ENCODE results near the gene UBE2D2. TPM values are rescaled to one million over a fixed set of nuclear protein-coding genes. Genes with fewer than 3 reads are reported as not detected.
A peak's percentile ranks its signal among the peaks of the same experiment; 100 is the strongest.

The UBE2D2 gene
- total and polyA plus RNA-seq, 2 of the 13 experiments (the other 11 are each of a cell fraction or from before 2014, with no cell fraction given) = 79.1 to 109 TPM

DNA sequence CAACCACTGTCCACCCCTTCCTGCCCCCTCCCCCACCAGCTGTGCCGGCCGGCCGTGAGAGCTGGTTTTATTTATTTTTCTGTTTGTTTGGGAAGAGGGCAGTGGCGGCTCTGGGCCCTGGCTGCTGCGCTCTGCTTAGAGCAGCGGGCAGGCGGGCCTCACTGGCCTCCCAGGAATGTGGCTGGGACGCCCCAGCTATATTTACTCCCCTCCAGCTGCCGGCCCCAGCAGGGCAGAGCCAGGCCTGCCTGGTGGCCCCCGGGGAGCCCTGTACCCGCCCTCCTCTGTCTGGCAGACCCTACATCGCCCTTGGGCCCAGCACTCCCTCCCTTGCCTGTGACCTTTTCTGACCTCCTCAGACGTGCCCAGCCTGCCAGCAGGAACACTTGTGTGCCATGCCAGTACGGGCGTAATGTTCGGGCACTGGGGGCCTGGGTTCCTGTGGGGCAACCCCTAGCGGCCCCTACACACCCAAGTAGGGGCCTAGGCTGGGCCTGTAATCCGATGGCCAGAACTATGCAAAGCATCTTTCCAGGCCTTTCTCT, 94.7 kb downstream of the UBE2D2 start (continued):
- TF ChIP-seq, protein P1, sequence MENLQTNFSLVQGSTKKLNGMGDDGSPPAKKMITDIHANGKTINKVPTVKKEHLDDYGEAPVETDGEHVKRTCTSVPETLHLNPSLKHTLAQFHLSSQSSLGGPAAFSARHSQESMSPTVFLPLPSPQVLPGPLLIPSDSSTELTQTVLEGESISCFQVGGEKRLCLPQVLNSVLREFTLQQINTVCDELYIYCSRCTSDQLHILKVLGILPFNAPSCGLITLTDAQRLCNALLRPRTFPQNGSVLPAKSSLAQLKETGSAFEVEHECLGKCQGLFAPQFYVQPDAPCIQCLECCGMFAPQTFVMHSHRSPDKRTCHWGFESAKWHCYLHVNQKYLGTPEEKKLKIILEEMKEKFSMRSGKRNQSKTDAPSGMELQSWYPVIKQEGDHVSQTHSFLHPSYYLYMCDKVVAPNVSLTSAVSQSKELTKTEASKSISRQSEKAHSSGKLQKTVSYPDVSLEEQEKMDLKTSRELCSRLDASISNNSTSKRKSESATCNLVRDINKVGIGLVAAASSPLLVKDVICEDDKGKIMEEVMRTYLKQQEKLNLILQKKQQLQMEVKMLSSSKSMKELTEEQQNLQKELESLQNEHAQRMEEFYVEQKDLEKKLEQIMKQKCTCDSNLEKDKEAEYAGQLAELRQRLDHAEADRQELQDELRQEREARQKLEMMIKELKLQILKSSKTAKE (CRISPR knock-in tag; IDR thresholded peaks at IDR 0.05; ENCODE audit: borderline replicate concordance) = no peak; the same call in 1 of the 2 replicates
- TF ChIP-seq ZNF205 (CRISPR knock-in tag; IDR thresholded peaks at IDR 0.05) (no peak), ZBTB10 (CRISPR knock-in tag; IDR thresholded peaks at IDR 0.05; ENCODE audit: borderline replicate concordance) (peak; percentile 78; the same call in 1 of the 2 replicates), TOE1 (CRISPR knock-in tag; IDR thresholded peaks at IDR 0.05) (no peak), ZNF382 (CRISPR knock-in tag; IDR thresholded peaks at IDR 0.05; ENCODE audit: borderline replicate concordance) (no peak), RARG (CRISPR knock-in tag; IDR thresholded peaks at IDR 0.05; ENCODE audit: low read depth) (no peak), ZNF550 (CRISPR knock-in tag; IDR thresholded peaks at IDR 0.05; ENCODE audit: borderline replicate concordance) (no peak), HNF4G (IDR thresholded peaks at IDR 0.05; ENCODE audit: borderline replicate concordance, low read depth, low read length) (no peak), HNF4G (CRISPR knock-in tag; IDR thresholded peaks at IDR 0.05; ENCODE audit: borderline replicate concordance, low read depth) (no peak), JUNB (CRISPR knock-in tag; IDR thresholded peaks at IDR 0.05; ENCODE audit: borderline replicate concordance) (no peak), ZFP90 (CRISPR knock-in tag; IDR thresholded peaks at IDR 0.05; ENCODE audit: borderline replicate concordance) (no peak), MED13 (CRISPR knock-in tag; IDR thresholded peaks at IDR 0.05) (no peak), ZNF292 (CRISPR knock-in tag; IDR thresholded peaks at IDR 0.05; ENCODE audit: borderline replicate concordance, low read depth) (no peak), TBP (CRISPR knock-in tag; IDR thresholded peaks at IDR 0.05) (no peak), MBNL3 (CRISPR knock-in tag; conservative IDR thresholded peaks at IDR 0.05) (no peak), ZNF790 (CRISPR knock-in tag; IDR thresholded peaks at IDR 0.05; ENCODE audit: borderline replicate concordance) (no peak), ZBTB7B (CRISPR knock-in tag; IDR thresholded peaks at IDR 0.05) (peak; percentile 68; the same call in 1 of the 2 replicates), BHLHE40 (IDR thresholded peaks at IDR 0.05; ENCODE audit: low read length) (no peak)
- TF ChIP-seq, protein P2, sequence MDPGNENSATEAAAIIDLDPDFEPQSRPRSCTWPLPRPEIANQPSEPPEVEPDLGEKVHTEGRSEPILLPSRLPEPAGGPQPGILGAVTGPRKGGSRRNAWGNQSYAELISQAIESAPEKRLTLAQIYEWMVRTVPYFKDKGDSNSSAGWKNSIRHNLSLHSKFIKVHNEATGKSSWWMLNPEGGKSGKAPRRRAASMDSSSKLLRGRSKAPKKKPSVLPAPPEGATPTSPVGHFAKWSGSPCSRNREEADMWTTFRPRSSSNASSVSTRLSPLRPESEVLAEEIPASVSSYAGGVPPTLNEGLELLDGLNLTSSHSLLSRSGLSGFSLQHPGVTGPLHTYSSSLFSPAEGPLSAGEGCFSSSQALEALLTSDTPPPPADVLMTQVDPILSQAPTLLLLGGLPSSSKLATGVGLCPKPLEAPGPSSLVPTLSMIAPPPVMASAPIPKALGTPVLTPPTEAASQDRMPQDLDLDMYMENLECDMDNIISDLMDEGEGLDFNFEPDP (CRISPR knock-in tag; conservative IDR thresholded peaks at IDR 0.05) = no peak
- TF ChIP-seq, protein P3, sequence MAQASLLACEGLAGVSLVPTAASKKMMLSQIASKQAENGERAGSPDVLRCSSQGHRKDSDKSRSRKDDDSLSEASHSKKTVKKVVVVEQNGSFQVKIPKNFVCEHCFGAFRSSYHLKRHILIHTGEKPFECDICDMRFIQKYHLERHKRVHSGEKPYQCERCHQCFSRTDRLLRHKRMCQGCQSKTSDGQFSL (CRISPR knock-in tag; IDR thresholded peaks at IDR 0.05) = no peak; the same call in 1 of the 2 replicates
- TF ChIP-seq, protein P4, sequence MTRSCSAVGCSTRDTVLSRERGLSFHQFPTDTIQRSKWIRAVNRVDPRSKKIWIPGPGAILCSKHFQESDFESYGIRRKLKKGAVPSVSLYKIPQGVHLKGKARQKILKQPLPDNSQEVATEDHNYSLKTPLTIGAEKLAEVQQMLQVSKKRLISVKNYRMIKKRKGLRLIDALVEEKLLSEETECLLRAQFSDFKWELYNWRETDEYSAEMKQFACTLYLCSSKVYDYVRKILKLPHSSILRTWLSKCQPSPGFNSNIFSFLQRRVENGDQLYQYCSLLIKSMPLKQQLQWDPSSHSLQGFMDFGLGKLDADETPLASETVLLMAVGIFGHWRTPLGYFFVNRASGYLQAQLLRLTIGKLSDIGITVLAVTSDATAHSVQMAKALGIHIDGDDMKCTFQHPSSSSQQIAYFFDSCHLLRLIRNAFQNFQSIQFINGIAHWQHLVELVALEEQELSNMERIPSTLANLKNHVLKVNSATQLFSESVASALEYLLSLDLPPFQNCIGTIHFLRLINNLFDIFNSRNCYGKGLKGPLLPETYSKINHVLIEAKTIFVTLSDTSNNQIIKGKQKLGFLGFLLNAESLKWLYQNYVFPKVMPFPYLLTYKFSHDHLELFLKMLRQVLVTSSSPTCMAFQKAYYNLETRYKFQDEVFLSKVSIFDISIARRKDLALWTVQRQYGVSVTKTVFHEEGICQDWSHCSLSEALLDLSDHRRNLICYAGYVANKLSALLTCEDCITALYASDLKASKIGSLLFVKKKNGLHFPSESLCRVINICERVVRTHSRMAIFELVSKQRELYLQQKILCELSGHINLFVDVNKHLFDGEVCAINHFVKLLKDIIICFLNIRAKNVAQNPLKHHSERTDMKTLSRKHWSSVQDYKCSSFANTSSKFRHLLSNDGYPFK (CRISPR knock-in tag; IDR thresholded peaks at IDR 0.05; ENCODE audit: borderline replicate concordance) = no peak
